H9 (cell line): ENCODE results near the gene GALNT7. TPM values are rescaled to one million over a fixed set of nuclear protein-coding genes. Genes with fewer than 3 reads are reported as not detected.
A peak's percentile ranks its signal among the peaks of the same experiment; 100 is the strongest.

Source experiments
- DNase-seq: peaks from one replicate; pipeline ENCODE4 v3.0.0-alpha.2; 2017
- H2AFZ ChIP-seq: one replicate; pipeline ENCODE4 v1.6.1; 2013; ENCODE audit warnings: mild to moderate bottlenecking, low read length, control low read depth, moderate library complexity
- H2AK5ac ChIP-seq: 2 replicates; pipeline ENCODE4 v1.6.1; 2013; ENCODE audit warnings: low read length, control low read depth, mixed read lengths; ENCODE audit not compliant: insufficient read length
- H2BK120ac ChIP-seq: one replicate; pipeline ENCODE4 v1.6.1; 2013; ENCODE audit warnings: low read depth, mild to moderate bottlenecking, low read length, control low read depth, inconsistent platforms; ENCODE audit not compliant: poor library complexity, severe bottlenecking
- H2BK12ac ChIP-seq: 2 replicates; pipeline ENCODE4 v1.6.1; 2013; ENCODE audit warnings: low read length, control low read depth, mixed read lengths, low read depth; ENCODE audit not compliant: insufficient read length
- H2BK15ac ChIP-seq: 2 replicates; pipeline ENCODE4 v1.6.1; 2013; ENCODE audit warnings: low read depth, low read length, control low read depth
- H2BK20ac ChIP-seq: one replicate; pipeline ENCODE4 v1.6.1; 2013; ENCODE audit warnings: low read depth, mild to moderate bottlenecking, low read length, control low read depth, inconsistent platforms; ENCODE audit not compliant: poor library complexity, severe bottlenecking
- H2BK5ac ChIP-seq: 2 replicates; pipeline ENCODE4 v1.6.1; 2013; ENCODE audit warnings: low read length, control low read depth, mixed read lengths; ENCODE audit not compliant: insufficient read length
- H3K14ac ChIP-seq: 2 replicates; pipeline ENCODE4 v1.6.1; 2013; ENCODE audit warnings: low read length, control low read depth; ENCODE audit not compliant: insufficient read depth
- H3K18ac ChIP-seq: 2 replicates; pipeline ENCODE4 v1.6.1; 2013; ENCODE audit warnings: low read depth, mild to moderate bottlenecking, mixed read lengths, low read length, control low read depth; ENCODE audit not compliant: insufficient read length
- H3K23ac ChIP-seq: 2 replicates; pipeline ENCODE4 v1.6.1; 2013; ENCODE audit warnings: low read length, control low read depth, mixed read lengths, low read depth; ENCODE audit not compliant: insufficient read length
- H3K23me2 ChIP-seq: 2 replicates; pipeline ENCODE4 v1.6.1; 2013; ENCODE audit warnings: low read depth, mild to moderate bottlenecking, mixed read lengths, low read length, control low read depth; ENCODE audit not compliant: insufficient read length, poor library complexity, severe bottlenecking
- H3K27ac ChIP-seq: 2 replicates; pipeline ENCODE4 v1.5.1; 2013; ENCODE audit warnings: low read length, control low read depth, mixed read lengths, low read depth; ENCODE audit not compliant: insufficient read length
- H3K27me3 ChIP-seq: 2 replicates; pipeline ENCODE4 v1.6.1; 2013; ENCODE audit warnings: low read length, control low read depth, inconsistent platforms; ENCODE audit not compliant: insufficient read depth
- H3K4ac ChIP-seq: 2 replicates; pipeline ENCODE4 v1.6.1; 2013; ENCODE audit warnings: low read depth, mild to moderate bottlenecking, control low read depth, inconsistent platforms, low read length, moderate library complexity
- H3K4me1 ChIP-seq: 2 replicates; pipeline ENCODE4 v1.6.1; 2013; ENCODE audit warnings: low read length, control low read depth, inconsistent platforms; ENCODE audit not compliant: insufficient read depth
- H3K4me2 ChIP-seq: 2 replicates; pipeline ENCODE4 v1.6.1; 2013; ENCODE audit warnings: low read length, control low read depth, mixed read lengths; ENCODE audit not compliant: insufficient read length, insufficient read depth
- H3K56ac ChIP-seq: 2 replicates; pipeline ENCODE4 v1.6.1; 2013; ENCODE audit warnings: low read depth, mild to moderate bottlenecking, mixed read lengths, low read length, control low read depth; ENCODE audit not compliant: insufficient read length
- H3K79me1 ChIP-seq: 2 replicates; pipeline ENCODE4 v1.6.1; 2013; ENCODE audit warnings: low read depth, mild to moderate bottlenecking, moderate library complexity, low read length, control low read depth, inconsistent platforms; ENCODE audit not compliant: insufficient read depth, poor library complexity, severe bottlenecking
- H3K79me2 ChIP-seq: 2 replicates; pipeline ENCODE4 v1.6.1; 2013; ENCODE audit warnings: low read length, control low read depth, inconsistent platforms; ENCODE audit not compliant: insufficient read depth
- H3K9ac ChIP-seq: 2 replicates; pipeline ENCODE4 v1.6.1; 2013; ENCODE audit warnings: low read length, control low read depth, mixed read lengths; ENCODE audit not compliant: insufficient read length; ENCODE audit errors: extremely low read depth
- H3K9me3 ChIP-seq: one replicate; pipeline ENCODE4 v1.6.1; 2013; ENCODE audit warnings: low read depth, low read length, inconsistent platforms; ENCODE audit not compliant: control insufficient read depth
- H3T11ph ChIP-seq: one replicate; pipeline ENCODE4 v1.6.1; 2013; ENCODE audit warnings: mild to moderate bottlenecking, low read length, control low read depth, inconsistent platforms
- H4K20me1 ChIP-seq: one replicate; pipeline ENCODE4 v1.6.1; 2013; ENCODE audit not compliant: control insufficient read depth, insufficient read length, insufficient read depth
- H4K5ac ChIP-seq: 2 replicates; pipeline ENCODE4 v1.6.1; 2013; ENCODE audit warnings: low read depth, mild to moderate bottlenecking, mixed read lengths, low read length, control low read depth; ENCODE audit not compliant: insufficient read length
- H4K8ac ChIP-seq: replicated peaks from 2 replicates; pipeline ENCODE4 v1.6.1; 2013; ENCODE audit warnings: low read length, control low read depth, mixed read lengths, low read depth; ENCODE audit not compliant: insufficient read length
- H4K91ac ChIP-seq: 2 replicates; pipeline ENCODE4 v1.6.1; 2013; ENCODE audit warnings: low read depth, mild to moderate bottlenecking, moderate library complexity, mixed read lengths, low read length, control low read depth; ENCODE audit not compliant: insufficient read length
- H3K27ac Mint-ChIP-seq, 3 experiments: 2 replicates in 2 of 3; 3 replicates in 1 of 3; pipeline ENCODE4 v1.8.0; 2020 to 2021; ENCODE audit warnings: mixed read lengths in 3 of 3, mild to moderate bottlenecking in 1 of 3, moderate library complexity in 1 of 3
- H3K27me3 Mint-ChIP-seq: 2 replicates; pipeline ENCODE4 v1.8.0; 2021; ENCODE audit warnings: low read depth, mild to moderate bottlenecking, moderate library complexity, mixed read lengths
- H3K36me3 Mint-ChIP-seq, 3 experiments: 2 replicates in 2 of 3; 3 replicates in 1 of 3; pipeline ENCODE4 v1.8.0; 2020 to 2021; ENCODE audit warnings: low read depth in 3 of 3, mixed read lengths in 3 of 3; ENCODE audit not compliant: insufficient read depth in 1 of 3
- H3K4me1 Mint-ChIP-seq, 2 experiments: 2 replicates each; pipeline ENCODE4 v1.8.0; 2020; ENCODE audit warnings: mixed read lengths in 2 of 2
- H3K4me3 Mint-ChIP-seq, 2 experiments: 2 replicates in 1 of 2; 3 replicates in 1 of 2; pipeline ENCODE4 v1.8.0; 2020 to 2021; ENCODE audit warnings: mild to moderate bottlenecking in 2 of 2, mixed read lengths in 2 of 2, moderate library complexity in 1 of 2
- H3K9me3 Mint-ChIP-seq, 2 experiments: 2 replicates in 1 of 2; 3 replicates in 1 of 2; pipeline ENCODE4 v1.8.0; 2020; ENCODE audit warnings: mild to moderate bottlenecking in 2 of 2, mixed read lengths in 2 of 2, moderate library complexity in 1 of 2
- WGBS: extraction: QIAGEN DNeasy Blood & Tissue Kit; methylation state at CpG from one replicate; pipeline ENCODE4 v1.1.7; 2013; ENCODE audit warnings: missing lambda C conversion rate, low lambda C conversion rate, mixed read lengths; ENCODE audit not compliant: insufficient read length; ENCODE audit errors: extremely low coverage; 5-methylcytosine and 5-hydroxymethylcytosine counted together
- total RNA-seq: library from RNA; stranded (reverse); gene quantifications from 2 replicates; pipeline ENCODE4 v1.2.1, GENCODE V29; 2021
- TF ChIP-seq, protein P1 (sequence below): fragments of 200-600 bp; sonication (generic); conservative IDR thresholded peaks from 3 replicates; pipeline ENCODE4 v1.8.0; 2021; ENCODE audit warnings: antibody characterized with exemption, mild to moderate bottlenecking

The GALNT7 gene
- total RNA-seq, 1 experiment from 2014 or later = 57.3 TPM

DNA sequence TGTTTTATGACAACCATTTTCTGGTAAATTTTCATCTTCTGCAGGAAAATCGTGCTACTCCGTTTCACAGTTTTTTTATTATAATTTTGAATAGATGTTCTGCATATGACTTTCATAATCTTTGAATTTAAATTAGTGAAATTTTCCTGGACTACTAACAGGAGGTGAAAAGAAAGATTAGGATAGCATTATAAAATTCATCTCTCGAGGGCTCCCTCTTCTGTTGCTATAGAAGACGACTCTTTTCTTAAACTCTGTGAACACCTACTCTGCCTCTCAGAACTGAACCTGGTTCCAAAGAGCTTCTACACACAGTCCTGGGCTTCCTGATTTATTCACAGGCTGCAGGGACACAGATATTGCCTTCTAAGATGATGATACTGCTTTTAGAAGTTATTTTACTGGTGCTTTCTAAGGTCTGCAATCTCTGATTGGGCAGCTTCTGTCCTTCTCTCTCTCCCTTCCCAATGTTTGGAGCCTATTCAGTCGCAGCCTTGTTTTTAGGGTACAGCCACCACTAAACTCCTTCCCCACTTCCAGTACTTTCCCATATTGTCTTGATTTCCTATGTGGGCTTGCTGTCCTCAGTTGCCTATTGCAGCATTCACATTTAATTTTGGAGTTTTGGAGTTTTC is 192.1 kb downstream of the GALNT7 start:
- Mint-ChIP-seq H3K4me3 (no peak overlapping the region), H3K9me3 (no peaks in the 10 kb centered on the region), H3K36me3 (peaks cover 0 to 2% (median 0%) of the 10 kb centered on the region in 3 experiments; a peak in 1 of 7 replicates), H3K27ac (no peak overlapping the region), H3K4me1 (peaks cover 2 to 3% of the 10 kb centered on the region in 2 experiments; a peak in 1 of 4 replicates), H3K27me3 (no peaks in the 10 kb centered on the region)
- H3K23ac ChIP-seq = no peak overlapping the region
- TF ChIP-seq, protein P1, sequence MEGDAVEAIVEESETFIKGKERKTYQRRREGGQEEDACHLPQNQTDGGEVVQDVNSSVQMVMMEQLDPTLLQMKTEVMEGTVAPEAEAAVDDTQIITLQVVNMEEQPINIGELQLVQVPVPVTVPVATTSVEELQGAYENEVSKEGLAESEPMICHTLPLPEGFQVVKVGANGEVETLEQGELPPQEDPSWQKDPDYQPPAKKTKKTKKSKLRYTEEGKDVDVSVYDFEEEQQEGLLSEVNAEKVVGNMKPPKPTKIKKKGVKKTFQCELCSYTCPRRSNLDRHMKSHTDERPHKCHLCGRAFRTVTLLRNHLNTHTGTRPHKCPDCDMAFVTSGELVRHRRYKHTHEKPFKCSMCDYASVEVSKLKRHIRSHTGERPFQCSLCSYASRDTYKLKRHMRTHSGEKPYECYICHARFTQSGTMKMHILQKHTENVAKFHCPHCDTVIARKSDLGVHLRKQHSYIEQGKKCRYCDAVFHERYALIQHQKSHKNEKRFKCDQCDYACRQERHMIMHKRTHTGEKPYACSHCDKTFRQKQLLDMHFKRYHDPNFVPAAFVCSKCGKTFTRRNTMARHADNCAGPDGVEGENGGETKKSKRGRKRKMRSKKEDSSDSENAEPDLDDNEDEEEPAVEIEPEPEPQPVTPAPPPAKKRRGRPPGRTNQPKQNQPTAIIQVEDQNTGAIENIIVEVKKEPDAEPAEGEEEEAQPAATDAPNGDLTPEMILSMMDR = peak; percentile 57
- H4K20me1 ChIP-seq = no peaks in the 10 kb centered on the region
- H3K14ac ChIP-seq = no peak overlapping the region
- no peak overlapping the region for H2BK15ac ChIP-seq
- H2BK12ac ChIP-seq = no peak overlapping the region
- no peak overlapping the region for H3K18ac ChIP-seq
- H4K8ac ChIP-seq = no peak overlapping the region
- H3K56ac ChIP-seq = no peak overlapping the region
- H3T11ph ChIP-seq = no peak overlapping the region
- no peaks in the 10 kb centered on the region for H3K9me3 ChIP-seq
- H2AK5ac ChIP-seq = no peak overlapping the region
- no peak overlapping the region for H3K9ac ChIP-seq
- WGBS = no CpG with 5 or more reads among the region's 5 CpGs
- H2BK20ac ChIP-seq = no peak overlapping the region
- no peak overlapping the region for H3K4me2 ChIP-seq
- H3K4ac ChIP-seq = no peak overlapping the region
- H3K23me2 ChIP-seq = no peaks in the 10 kb centered on the region
- no peak overlapping the region for H4K5ac ChIP-seq
- no peaks in the 10 kb centered on the region for H3K79me2 ChIP-seq
- no peaks in the 10 kb centered on the region for H3K79me1 ChIP-seq
- peak overlapping the region; percentile 87 for H2AFZ ChIP-seq
- H3K27ac ChIP-seq = no peak overlapping the region
- no peak overlapping the region for H2BK5ac ChIP-seq
- H2BK120ac ChIP-seq = no peak overlapping the region
- H4K91ac ChIP-seq = no peak overlapping the region
- no peaks in the 10 kb centered on the region for H3K27me3 ChIP-seq
- no peaks in the 10 kb centered on the region for H3K4me1 ChIP-seq
- DNase-seq = no peak
